Panc1 (cell line): ENCODE data around the gene DYNLRB1. TPM values are rescaled to one million over a fixed set of nuclear protein-coding genes. Genes with fewer than 3 reads are reported as not detected.

Experiments used
- ATAC-seq: fragments of 200-7000 bp; cut with Tn5 transposase; 2 replicates; pipeline ENCODE4 v1.9.1; 2020; ENCODE audit warnings: mild to moderate bottlenecking, moderate library complexity
- BruUV-seq: library from RNA; stranded (reverse); fragments of 400-500 nt; replicated peaks from 2 replicates; lab custom pipeline; 2021; lab: Mats Ljungman, UMichigan
- CTCF ChIA-PET: fragments of 300-600 bp; sonication (Branson Sonifier 250); formaldehyde crosslinking; loops from one replicate; lab custom pipeline; 2022; ENCODE audit warnings: antibody characterized with exemption; lab: Charles Lee
- POLR2A ChIA-PET: fragments of 300-600 bp; sonication (Branson Sonifier 250); formaldehyde crosslinking; loops from one replicate; lab custom pipeline; 2022; ENCODE audit warnings: antibody characterized with exemption; lab: Charles Lee
- DNase-seq: peaks from one replicate; pipeline ENCODE4 v3.0.0-alpha.2; 2010; ENCODE audit warnings: low read depth, low spot score
- H3K27ac ChIP-seq: 2 replicates; pipeline ENCODE4 v1.5.1; 2011; ENCODE audit warnings: mild to moderate bottlenecking, low read length, inconsistent platforms
- H3K27me3 ChIP-seq: fragments of 200-500 bp; sonication (Bioruptor generic); 2 replicates; pipeline ENCODE4 v1.6.0; 2014; ENCODE audit warnings: low read length, inconsistent platforms; ENCODE audit not compliant: control insufficient read depth, insufficient read depth
- H3K36me3 ChIP-seq: fragments of 200-500 bp; sonication (Bioruptor generic); 2 replicates; pipeline ENCODE4 v1.5.1; 2014; ENCODE audit warnings: inconsistent platforms, mild to moderate bottlenecking, low read length, moderate library complexity; ENCODE audit not compliant: control insufficient read depth, insufficient read depth
- H3K4me1 ChIP-seq: 2 replicates; pipeline ENCODE4 v1.5.1; 2011; ENCODE audit warnings: inconsistent platforms, mild to moderate bottlenecking, low read length, moderate library complexity; ENCODE audit not compliant: control insufficient read depth, insufficient read depth
- H3K4me3 ChIP-seq, 2 experiments: 2 replicates each; pipeline ENCODE4 v1.5.1; 2011 to 2012; ENCODE audit warnings: low read depth in 2 of 2, low read length in 2 of 2, mild to moderate bottlenecking in 2 of 2, inconsistent platforms in 1 of 2, moderate library complexity in 1 of 2
- H3K9me3 ChIP-seq: fragments of 200-500 bp; sonication (Bioruptor generic); 2 replicates; pipeline ENCODE4 v1.5.1; 2014; ENCODE audit warnings: low read depth, mild to moderate bottlenecking, inconsistent platforms, low read length, moderate library complexity; ENCODE audit not compliant: control insufficient read depth, insufficient read depth
- POLR2AphosphoS5 ChIP-seq: IDR thresholded peaks from 2 replicates; pipeline ENCODE4 v1.6.1; 2012; ENCODE audit warnings: mild to moderate bottlenecking, low read depth, low read length, moderate library complexity
- REST ChIP-seq, 2 experiments: IDR thresholded peaks; 2 replicates each; pipeline ENCODE4 v1.6.1; 2011 to 2012; ENCODE audit warnings: low read depth in 2 of 2, control low read depth in 1 of 2, low read length in 1 of 2, mild to moderate bottlenecking in 1 of 2, moderate library complexity in 1 of 2; ENCODE audit not compliant: insufficient read depth in 1 of 2
- SIN3A ChIP-seq: IDR thresholded peaks from 2 replicates; pipeline ENCODE4 v1.6.1; 2012; ENCODE audit warnings: low read depth, mild to moderate bottlenecking, low read length, moderate library complexity, borderline replicate concordance; ENCODE audit not compliant: insufficient read depth
- TCF7L2 ChIP-seq: IDR thresholded peaks from 2 replicates; pipeline ENCODE4 v1.6.1; 2011; ENCODE audit warnings: mild to moderate bottlenecking, low read depth, low read length, inconsistent platforms
- in situ Hi-C: cut with HindIII; loops from 2 replicates; pipeline ENCODE4 v1.10.0; 2016; ENCODE audit warnings: low sequenced_read_pairs, low pct_unique_long_range_greater_than_20kb
- intact Hi-C: fragments of 100-400 bp; cut with micrococcal nuclease; formaldehyde crosslinking; loops from one replicate; pipeline ENCODE4 v1.10.0; 2022; ENCODE audit not compliant: unreplicated experiment
- total RNA-seq: library from RNA; stranded (reverse); gene quantifications from one replicate; pipeline ENCODE4 v1.2.1, GENCODE V29; 2021; ENCODE audit not compliant: unreplicated experiment
- TF ChIP-seq, protein P1 (sequence below): fragments of 450-650 bp; IDR thresholded peaks from 2 replicates; pipeline ENCODE4 v1.5.1; 2017; ENCODE audit warnings: mild to moderate bottlenecking

The DYNLRB1 gene
- total RNA-seq, 1 experiment from 2014 or later: 155 TPM

- ATAC-seq: no peak
- peaks cover 15% of the 10 kb centered on the region; the same call in 1 of the 2 replicates for H3K36me3 ChIP-seq
- no peak overlapping the region for H3K27ac ChIP-seq
- TF ChIP-seq TCF7L2 (no peak), POLR2AphosphoS5 (no peak), REST (IDR thresholded peaks at IDR 0.05; ENCODE audit: insufficient read depth in 1 of 2, low read depth in 2 of 2, low read length in 1 of 2) (no peak), SIN3A (no peak)
- TF ChIP-seq, protein P1, sequence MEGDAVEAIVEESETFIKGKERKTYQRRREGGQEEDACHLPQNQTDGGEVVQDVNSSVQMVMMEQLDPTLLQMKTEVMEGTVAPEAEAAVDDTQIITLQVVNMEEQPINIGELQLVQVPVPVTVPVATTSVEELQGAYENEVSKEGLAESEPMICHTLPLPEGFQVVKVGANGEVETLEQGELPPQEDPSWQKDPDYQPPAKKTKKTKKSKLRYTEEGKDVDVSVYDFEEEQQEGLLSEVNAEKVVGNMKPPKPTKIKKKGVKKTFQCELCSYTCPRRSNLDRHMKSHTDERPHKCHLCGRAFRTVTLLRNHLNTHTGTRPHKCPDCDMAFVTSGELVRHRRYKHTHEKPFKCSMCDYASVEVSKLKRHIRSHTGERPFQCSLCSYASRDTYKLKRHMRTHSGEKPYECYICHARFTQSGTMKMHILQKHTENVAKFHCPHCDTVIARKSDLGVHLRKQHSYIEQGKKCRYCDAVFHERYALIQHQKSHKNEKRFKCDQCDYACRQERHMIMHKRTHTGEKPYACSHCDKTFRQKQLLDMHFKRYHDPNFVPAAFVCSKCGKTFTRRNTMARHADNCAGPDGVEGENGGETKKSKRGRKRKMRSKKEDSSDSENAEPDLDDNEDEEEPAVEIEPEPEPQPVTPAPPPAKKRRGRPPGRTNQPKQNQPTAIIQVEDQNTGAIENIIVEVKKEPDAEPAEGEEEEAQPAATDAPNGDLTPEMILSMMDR: no peak
- H3K4me1 ChIP-seq: peaks cover 2% of the 10 kb centered on the region; the same call in 1 of the 2 replicates
- no peak for DNase-seq
- intact Hi-C loops (no loop called here), in situ Hi-C loops (no loop called here)
- POLR2A ChIA-PET: no interaction called here
- no TSS peak for BruUV-seq
- no peaks in the 10 kb centered on the region for H3K27me3 ChIP-seq
- CTCF ChIA-PET: no interaction called here
- no peaks in the 10 kb centered on the region for H3K9me3 ChIP-seq
- no peak overlapping the region for H3K4me3 ChIP-seq
Observed at GRCh38 chr20:34532320-34532719, 16.1 kb downstream of the DYNLRB1 start.

DNA sequence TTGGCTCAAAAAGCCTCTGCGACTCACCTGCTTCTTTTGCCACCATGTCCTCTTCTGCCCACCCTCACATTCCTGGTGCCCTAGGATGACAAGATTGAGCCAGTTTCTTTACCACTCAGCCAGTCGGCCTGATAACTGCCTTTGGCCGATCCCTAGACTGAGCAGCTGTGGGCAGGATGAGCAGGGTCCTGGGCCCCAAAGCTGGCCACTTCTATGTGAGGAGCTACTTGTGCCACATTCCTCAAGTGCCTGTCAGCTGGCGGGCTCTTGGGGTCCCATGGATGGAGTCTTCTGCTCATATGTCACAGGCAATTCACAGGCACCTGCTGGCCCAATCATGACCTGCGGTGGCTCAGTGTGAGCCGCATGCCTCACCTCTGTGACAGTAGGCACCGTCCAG is 16.5 kb downstream of the DYNLRB1 start:
- Histone ChIP-seq H3K9me3 (no peaks in the 10 kb centered on the region), H3K36me3 (peaks cover 10% of the 10 kb centered on the region; the same call in 1 of the 2 replicates), H3K27me3 (no peaks in the 10 kb centered on the region), H3K4me1 (no peaks in the 10 kb centered on the region), H3K4me3 (no peak overlapping the region), H3K27ac (no peak overlapping the region)
- ChIA-PET POLR2A (no interaction called here), CTCF (no interaction called here)
- in situ Hi-C loops: no loop called here
- TF ChIP-seq, protein P1: no peak
- TF ChIP-seq REST (IDR thresholded peaks at IDR 0.05; ENCODE audit: insufficient read depth in 1 of 2, low read depth in 2 of 2, low read length in 1 of 2): no peak
- TF ChIP-seq POLR2AphosphoS5: no peak
- TF ChIP-seq TCF7L2: no peak
- TF ChIP-seq SIN3A: no peak
- BruUV-seq: no TSS peak
- intact Hi-C loops: no loop called here
- ATAC-seq (no peak), DNase-seq (no peak)
